ENCODE measurements around the gene SPANXN5.
"Not testable (repeated sequence)": the region's sequence is repeated elsewhere in the genome, so short reads cannot be mapped to it uniquely, and the experiment has no call there.

The SPANXN5 gene, protein sequence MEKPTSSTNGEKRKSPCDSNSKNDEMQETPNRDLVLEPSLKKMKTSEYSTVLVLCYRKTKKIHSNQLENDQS

DNA sequence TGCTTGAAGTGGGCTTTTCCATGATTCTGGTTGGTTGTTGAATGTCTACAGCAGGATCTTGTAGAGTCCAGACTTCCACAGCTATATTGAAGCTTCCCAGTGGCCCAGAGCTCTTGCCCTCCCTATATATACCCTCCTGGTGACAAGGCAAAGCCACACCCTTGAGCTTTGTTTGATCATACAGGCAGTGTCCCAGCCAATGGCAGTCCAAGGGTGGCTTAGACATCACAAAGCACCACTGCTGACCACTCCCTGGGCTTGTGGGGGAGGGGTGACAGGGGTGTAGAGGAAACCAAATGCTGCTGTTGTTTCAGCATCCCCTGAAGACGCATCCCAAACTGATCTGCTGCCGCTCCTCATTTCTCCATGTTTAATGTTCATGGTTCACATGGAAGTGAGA is at the start of gene SPANXN5:
TSS of gene SPANXN5 (minus strand) at position 101 of the 400 bp plus-strand sequence. CDS start at position 22, 79 bp downstream.
- DNase-seq (ENCODE audit: low read depth), result not testable (repeated sequence)

DNA sequence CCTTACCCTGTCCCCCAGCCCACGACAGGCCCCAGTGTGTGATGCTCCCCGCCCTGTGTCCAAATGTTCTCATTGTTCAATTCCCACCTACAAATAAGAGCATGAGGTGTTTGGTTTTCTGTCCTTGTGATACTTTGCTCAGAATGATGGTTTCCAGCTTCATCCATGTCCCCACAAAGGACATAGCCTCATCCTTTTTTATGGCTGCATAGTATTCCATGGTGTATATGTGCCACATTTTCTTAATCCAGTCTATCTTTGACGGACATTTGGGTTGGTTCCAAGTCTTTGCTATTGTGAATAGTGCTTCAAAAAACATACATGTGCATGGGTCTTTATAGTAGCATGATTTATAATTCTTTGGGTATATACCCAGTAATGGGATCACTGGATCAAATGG is 46.4 kb upstream of the SPANXN5 start:
- not testable (repeated sequence) for DNase-seq (ENCODE audit: low read depth)

DNA sequence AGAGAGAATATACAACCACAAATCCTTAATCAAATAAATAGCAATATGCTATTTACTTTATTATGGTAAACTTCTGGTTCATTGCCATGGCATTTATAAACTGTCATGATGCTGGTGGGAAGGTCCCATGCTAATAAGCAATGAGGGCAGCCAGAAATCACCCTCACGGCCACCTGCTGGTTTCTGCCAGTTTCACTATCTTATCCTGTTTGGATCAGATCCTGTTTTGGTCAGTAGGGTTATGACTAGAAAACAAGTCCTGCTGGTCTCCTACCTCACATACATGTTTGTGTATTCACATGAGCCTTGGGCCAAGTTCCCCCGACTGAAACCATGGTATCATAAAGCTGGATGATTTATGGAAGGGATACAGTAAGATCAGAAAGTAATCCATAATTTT is 41.9 kb upstream of the SPANXN5 start:
- DNase-seq (ENCODE audit: low read depth), result no peak

DNA sequence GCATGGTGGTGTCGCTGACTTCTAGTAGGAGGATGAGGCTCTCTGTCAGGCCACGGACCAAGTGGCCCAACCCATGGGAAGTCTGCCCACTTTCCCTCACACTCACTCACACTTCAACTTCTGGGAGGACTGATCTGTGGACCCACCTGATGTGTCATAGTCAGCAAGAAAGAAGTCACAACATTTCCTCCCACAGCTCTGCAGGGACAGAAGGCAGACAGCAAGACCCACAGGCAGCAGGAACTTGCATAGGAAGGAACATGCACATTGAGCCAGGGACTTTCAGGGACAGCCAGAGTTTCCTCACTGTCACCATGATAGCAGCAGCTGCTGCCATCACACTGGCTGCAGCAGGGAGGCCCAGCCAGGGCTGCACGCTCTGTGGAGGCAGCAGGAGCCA is 33.3 kb upstream of the SPANXN5 start:
- DNase-seq (ENCODE audit: low read depth), result no peak

DNA sequence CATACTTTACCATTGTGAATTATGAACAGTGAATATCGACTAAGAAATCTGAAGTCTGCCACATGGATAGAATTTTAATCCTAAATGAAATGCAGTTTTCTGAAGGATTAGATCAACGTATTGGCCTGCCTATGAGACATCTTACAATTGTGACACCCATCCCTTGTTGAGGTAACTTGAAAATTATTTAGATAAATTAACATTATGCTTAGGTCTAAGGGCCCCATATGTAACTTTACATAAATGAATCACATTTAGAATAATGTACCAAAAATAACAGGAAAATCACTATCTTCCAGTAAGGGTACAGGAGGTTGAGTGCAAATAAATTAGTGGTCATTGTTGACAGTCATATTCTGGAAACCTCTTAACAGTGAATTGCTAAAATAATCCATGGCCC is 27.4 kb upstream of the SPANXN5 start:
- DNase-seq (ENCODE audit: low read depth), result no peak

DNA sequence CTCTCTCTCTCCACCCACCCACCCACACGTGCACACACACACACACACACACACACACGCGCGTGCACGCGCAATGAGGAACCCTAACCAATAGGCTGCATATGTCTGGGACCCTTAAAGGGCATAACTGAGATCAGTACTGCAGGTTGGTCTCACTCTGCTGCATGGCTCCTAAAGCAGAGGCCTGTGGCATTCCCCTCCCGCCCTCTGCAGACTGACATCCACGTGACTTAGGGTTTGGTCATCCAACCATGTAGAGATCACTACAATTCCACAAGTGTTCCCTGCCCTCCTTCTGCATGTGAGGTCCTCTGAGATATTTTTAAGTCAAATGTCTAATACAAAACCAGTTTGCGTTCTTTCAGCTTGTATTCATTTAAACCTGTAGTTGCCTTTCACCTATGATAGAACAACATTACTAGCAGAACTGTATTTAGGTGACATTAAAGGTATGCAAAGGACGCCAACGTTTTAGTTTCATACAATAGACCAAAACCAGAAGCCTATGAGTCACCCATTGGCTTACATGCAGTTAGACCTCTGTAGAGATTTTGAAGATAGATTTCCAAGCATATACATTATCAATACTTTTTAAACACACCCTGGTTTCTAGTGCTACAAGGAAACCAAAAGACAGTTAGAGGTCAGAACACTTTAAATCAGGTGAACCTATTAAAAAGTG is 24.0 kb upstream of the SPANXN5 start:
- DNase-seq (ENCODE audit: low read depth), result no peak

DNA sequence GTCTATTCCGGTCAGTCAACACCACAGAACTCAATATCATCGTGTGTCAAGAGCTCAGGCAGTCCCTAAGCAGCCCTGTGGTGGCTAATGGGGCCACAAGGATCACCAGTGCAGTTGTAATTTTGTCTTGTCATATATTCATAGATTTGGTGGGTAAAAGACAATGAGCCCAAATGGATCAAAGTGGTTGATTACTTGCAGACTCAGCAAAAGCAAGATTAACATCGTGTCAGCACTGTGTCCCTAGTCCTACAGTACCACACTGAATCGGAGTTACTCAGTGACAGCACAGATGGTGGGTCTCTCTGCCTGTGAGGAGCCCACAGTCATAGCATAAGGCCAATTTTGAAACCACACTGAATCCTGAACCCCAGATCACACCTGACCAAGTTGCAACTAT is 22.6 kb upstream of the SPANXN5 start:
- DNase-seq (ENCODE audit: low read depth), result no peak

DNA sequence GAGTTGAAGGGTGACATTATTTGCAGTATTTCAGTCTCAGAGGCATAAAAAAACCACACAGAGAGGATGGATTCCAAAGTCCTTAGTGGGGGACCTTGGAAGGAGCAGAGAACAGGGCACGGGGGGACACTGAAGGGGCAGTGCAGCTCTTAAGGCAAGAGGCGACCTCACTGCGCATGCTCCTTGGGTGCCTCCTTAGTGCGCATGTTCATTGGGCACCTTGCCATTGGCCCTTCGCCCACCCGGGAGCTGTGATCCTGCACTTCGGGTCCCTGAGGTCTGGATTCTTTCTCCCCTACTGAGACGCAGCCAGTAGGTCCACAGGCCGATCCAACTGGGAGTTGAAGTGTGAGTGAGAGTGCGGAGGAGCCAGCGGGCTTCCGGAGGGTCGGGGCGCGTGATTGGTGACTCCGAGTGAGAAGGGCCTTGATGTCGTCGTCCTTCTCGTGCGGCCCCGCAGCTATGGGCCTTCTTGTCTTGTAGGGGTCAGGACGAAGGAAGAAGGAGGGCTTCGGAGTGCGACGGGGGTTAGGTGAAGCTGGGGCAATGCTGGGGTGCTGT is 13.9 kb upstream of the SPANXN5 start, which contains the start of gene XAGE5:
TSS of gene XAGE5 (plus strand) at position 223 of the 561 bp plus-strand sequence. CDS start 1,280 bp downstream, outside the sequence.
- no peak for DNase-seq (ENCODE audit: low read depth)

DNA sequence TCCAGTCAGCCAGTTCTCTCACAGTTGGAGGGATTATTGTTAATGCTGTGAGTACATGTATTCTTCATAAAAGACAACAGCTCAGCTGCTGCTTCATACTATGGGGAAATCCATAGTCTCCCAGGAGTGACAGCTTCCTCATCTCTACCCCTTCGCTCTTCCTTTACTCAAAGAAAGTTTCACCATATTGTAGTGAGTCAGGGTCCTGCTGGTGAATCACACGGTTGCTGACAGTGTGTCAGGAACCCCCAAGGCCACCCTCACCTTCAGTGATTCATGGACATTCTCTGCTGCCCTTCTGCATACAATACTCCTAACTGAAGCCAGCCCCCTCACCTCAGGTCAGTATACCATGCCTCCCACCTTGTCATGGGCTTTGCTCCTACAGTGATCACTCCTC is 7.6 kb upstream of the SPANXN5 start:
- not testable (repeated sequence) for DNase-seq (ENCODE audit: low read depth)

DNA sequence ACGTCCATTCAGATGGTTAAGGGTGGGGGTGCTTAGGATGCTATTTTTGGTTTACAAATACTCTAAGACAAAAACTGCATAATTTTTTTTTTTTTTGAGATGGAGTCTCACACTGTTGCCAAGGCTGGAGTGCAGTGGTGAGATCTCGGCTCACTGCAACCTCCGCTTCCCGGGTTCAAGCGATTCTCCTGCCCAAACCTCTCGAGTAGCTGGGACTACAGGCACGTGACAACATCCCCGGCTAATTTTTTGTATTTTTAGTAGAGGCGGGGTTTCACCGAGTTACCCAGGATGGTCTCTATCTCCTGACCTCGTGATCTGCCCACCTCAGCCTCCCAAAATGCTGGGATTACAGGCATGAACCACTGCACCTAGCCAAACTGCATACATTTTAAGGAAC is 23.7 kb downstream of the SPANXN5 start:
- DNase-seq (ENCODE audit: low read depth), result not testable (repeated sequence)

DNA sequence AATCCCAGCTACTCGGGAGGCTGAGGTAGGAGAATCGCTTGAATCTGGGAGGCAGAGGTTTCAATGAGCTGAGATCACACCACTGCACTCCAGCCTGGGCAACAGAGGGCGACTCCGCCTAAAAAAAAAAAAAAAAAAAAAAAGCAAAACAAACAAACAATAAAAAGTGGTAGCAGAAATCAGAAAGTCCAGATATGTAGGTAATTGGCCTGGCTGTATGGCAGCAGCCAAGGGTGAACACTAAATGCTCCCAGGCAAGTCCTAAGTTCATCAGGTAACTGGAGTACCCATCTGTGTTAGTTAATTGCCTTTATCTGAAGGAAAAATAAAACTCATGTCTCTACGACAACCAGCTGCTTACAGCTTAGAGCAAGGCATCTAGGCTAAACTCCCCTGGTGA is 31.2 kb downstream of the SPANXN5 start:
- DNase-seq (ENCODE audit: low read depth), result not testable (repeated sequence)

DNA sequence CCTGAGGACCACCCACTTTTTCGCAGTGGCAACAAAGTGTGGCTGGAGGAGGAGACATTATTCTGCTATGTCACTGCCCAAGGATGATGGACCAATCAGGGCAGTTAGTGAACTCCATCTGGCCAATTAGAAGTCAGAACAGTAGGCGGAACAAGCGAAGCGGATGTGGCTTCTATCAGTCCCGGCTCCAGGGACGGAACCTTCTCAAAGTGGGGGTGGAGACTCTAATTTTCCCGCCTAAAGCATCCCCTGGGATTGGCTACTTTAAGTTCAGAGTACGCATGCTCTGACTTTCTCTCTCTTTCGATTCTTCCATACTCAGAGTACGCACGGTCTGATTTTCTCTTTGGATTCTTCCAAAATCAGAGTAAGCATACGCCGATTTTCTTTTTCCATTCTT is 46.3 kb downstream of the SPANXN5 start, which contains the start of gene SSX2B:
TSS of gene SSX2B (plus strand) at position 301 of the 400 bp plus-strand sequence. CDS start 1,429 bp downstream, outside the sequence.
- not testable (repeated sequence) for DNase-seq (ENCODE audit: low read depth)
